Left ventricle myocardium inferior (tissue), 1 donor: Measurements from ENCODE around the gene THADA. TPM values are rescaled to one million over a fixed set of nuclear protein-coding genes. Genes with fewer than 3 reads are reported as not detected.

Source experiments
- DNase-seq: peaks from one replicate; pipeline ENCODE4 v3.0.0-alpha.2; 2020
- H3K27ac ChIP-seq: fragments of 200-600 bp; replicated peaks from 2 replicates; pipeline ENCODE4 v1.8.0; 2021
- H3K27me3 ChIP-seq: fragments of 200-600 bp; 2 replicates; pipeline ENCODE4 v1.8.0; 2021; ENCODE audit warnings: low read depth
- H3K36me3 ChIP-seq: fragments of 200-600 bp; 2 replicates; pipeline ENCODE4 v1.8.0; 2021
- H3K4me1 ChIP-seq: fragments of 200-600 bp; 2 replicates; pipeline ENCODE4 v1.8.0; 2021
- H3K4me3 ChIP-seq: fragments of 200-600 bp; 2 replicates; pipeline ENCODE4 v1.8.0; 2021; ENCODE audit warnings: mild to moderate bottlenecking, moderate library complexity
- H3K9me3 ChIP-seq: fragments of 200-600 bp; replicated peaks from 2 replicates; pipeline ENCODE4 v1.8.0; 2021
- CTCF ChIP-seq: fragments of 200-600 bp; IDR thresholded peaks from 2 replicates; pipeline ENCODE4 v1.8.0; 2021; ENCODE audit warnings: antibody characterized with exemption, mild to moderate bottlenecking, borderline replicate concordance
- intact Hi-C: fragments of 100-400 bp; cut with micrococcal nuclease; formaldehyde crosslinking; loops from one replicate; pipeline ENCODE4 v1.11.0; 2022
- total RNA-seq: library from RNA; stranded (reverse); fragmentation: NEBNext Ultra II Directional; extraction: Animal tissue kit (Norgen Biotek cat#: 25700); gene quantifications from one replicate; pipeline ENCODE4 v1.2.1, GENCODE V29; 2021
- donor health status: DM: no; HTN: yes; CAD: no; lungs with severe emphysema.

Gene THADA
- total RNA-seq, 1 donor from 2014 or later = 15.4 TPM

GRCh38 chr2:43475137-43475846 lies 120.5 kb downstream of the THADA start:
- intact Hi-C loops = no loop called here
- Histone ChIP-seq H3K27me3 (no peaks in the 10 kb centered on the region), H3K27ac (no peak overlapping the region), H3K9me3 (no peaks in the 10 kb centered on the region), H3K4me3 (no peak overlapping the region), H3K4me1 (peaks cover 8% of the 10 kb centered on the region), H3K36me3 (no peaks in the 10 kb centered on the region)
- no peak for TF ChIP-seq CTCF
- no peak for DNase-seq

GRCh38 chr2:43474273-43474672 lies 121.6 kb downstream of the THADA start:
- TF ChIP-seq CTCF = no peak
- H3K27ac ChIP-seq = no peak overlapping the region
- intact Hi-C loops = no loop called here

GRCh38 chr2:43473767-43474166 lies 122.1 kb downstream of the THADA start:
- no peak for DNase-seq
- intact Hi-C loops = no loop called here
- H3K36me3 ChIP-seq = no peaks in the 10 kb centered on the region
- no peaks in the 10 kb centered on the region for H3K27me3 ChIP-seq
- no peak overlapping the region for H3K27ac ChIP-seq
- no peak for TF ChIP-seq CTCF
- peaks cover 8% of the 10 kb centered on the region for H3K4me1 ChIP-seq
- no peak overlapping the region for H3K4me3 ChIP-seq
- H3K9me3 ChIP-seq = no peaks in the 10 kb centered on the region

More at GRCh38 chr2:43474273-43474672, 121.6 kb downstream of the THADA start:
- H3K36me3 ChIP-seq = no peaks in the 10 kb centered on the region
- H3K9me3 ChIP-seq = no peaks in the 10 kb centered on the region
- H3K4me3 ChIP-seq = no peak overlapping the region
- no peak for DNase-seq
- H3K27me3 ChIP-seq = no peaks in the 10 kb centered on the region
- H3K4me1 ChIP-seq = peaks cover 8% of the 10 kb centered on the region

- Histone ChIP-seq H3K27me3 (no peaks in the 10 kb centered on the region), H3K27ac (no peak overlapping the region), H3K9me3 (no peaks in the 10 kb centered on the region), H3K4me3 (no peak overlapping the region), H3K36me3 (no peaks in the 10 kb centered on the region), H3K4me1 (peaks cover 8% of the 10 kb centered on the region)
- TF ChIP-seq CTCF = no peak
- DNase-seq = no peak
- intact Hi-C loops = no loop called here
Observed at GRCh38 chr2:43472527-43473194, 123.2 kb downstream of the THADA start.

GRCh38 chr2:43469713-43470112 lies 126.1 kb downstream of the THADA start:
- no peaks in the 10 kb centered on the region for H3K4me1 ChIP-seq
- intact Hi-C loops = no loop called here
- no peak overlapping the region for H3K4me3 ChIP-seq
- no peak for TF ChIP-seq CTCF
- H3K27me3 ChIP-seq = no peaks in the 10 kb centered on the region
- no peaks in the 10 kb centered on the region for H3K36me3 ChIP-seq
- no peak for DNase-seq
- H3K27ac ChIP-seq = no peak overlapping the region
- no peaks in the 10 kb centered on the region for H3K9me3 ChIP-seq
